MCF 10A (cell line): Measurements from ENCODE around the gene LDLRAD4. TPM values are rescaled to one million over a fixed set of nuclear protein-coding genes. Genes with fewer than 3 reads are reported as not detected.

Source experiments
- BruUV-seq: library from RNA; stranded (reverse); fragments of 400-500 nt; replicated peaks from 2 replicates; lab custom pipeline; 2021; lab: Mats Ljungman, UMichigan
- CTCF ChIA-PET: fragments of 300-600 bp; sonication (Branson Sonifier 250); formaldehyde crosslinking; extraction: SDS; loops from one replicate; lab custom pipeline; 2021; ENCODE audit warnings: antibody characterized with exemption, inconsistent platforms; lab: Yijun Ruan, JAX
- POLR2A ChIA-PET: fragments of 300-600, 350-650 bp; sonication (Branson Sonifier 250); formaldehyde crosslinking; extraction: SDS; loops from one replicate; lab custom pipeline; 2020; ENCODE audit warnings: antibody characterized with exemption, inconsistent platforms; lab: Yijun Ruan, JAX
- DNase-seq: peaks from one replicate; pipeline ENCODE4 v3.0.0-alpha.2; 2018; ENCODE audit not compliant: unreplicated experiment
- H3K27ac Mint-ChIP-seq: one replicate; pipeline ENCODE4 v1.8.0; 2022; ENCODE audit warnings: mild to moderate bottlenecking, low read depth, mixed read lengths; ENCODE audit not compliant: unreplicated experiment
- H3K27me3 Mint-ChIP-seq: one replicate; pipeline ENCODE4 v1.8.0; 2022; ENCODE audit warnings: mixed read lengths; ENCODE audit not compliant: insufficient read depth, unreplicated experiment
- H3K36me3 Mint-ChIP-seq: one replicate; pipeline ENCODE4 v1.8.0; 2022; ENCODE audit warnings: mild to moderate bottlenecking, moderate library complexity, mixed read lengths; ENCODE audit not compliant: insufficient read depth, unreplicated experiment
- H3K4me1 Mint-ChIP-seq: one replicate; pipeline ENCODE4 v1.8.0; 2022; ENCODE audit warnings: mixed read lengths; ENCODE audit not compliant: insufficient read depth, unreplicated experiment
- H3K4me3 Mint-ChIP-seq: one replicate; pipeline ENCODE4 v1.8.0; 2022; ENCODE audit warnings: mild to moderate bottlenecking, moderate library complexity, mixed read lengths; ENCODE audit not compliant: unreplicated experiment
- H3K9me3 Mint-ChIP-seq: one replicate; pipeline ENCODE4 v1.8.0; 2022; ENCODE audit warnings: mixed read lengths; ENCODE audit not compliant: unreplicated experiment
- intact Hi-C: fragments of 100-400 bp; cut with micrococcal nuclease; formaldehyde crosslinking; loops from 2 replicates; pipeline ENCODE4 v1.14.1; 2022
- total RNA-seq: library from RNA; stranded (reverse); gene quantifications from 2 replicates; pipeline ENCODE4 v1.2.3, GENCODE V29; 2022
- TF ChIP-seq, protein P1 (sequence below): fragments of 200-600 bp; IDR thresholded peaks from one replicate; pipeline ENCODE4 v1.8.0; 2022; ENCODE audit warnings: antibody characterized with exemption, mild to moderate bottlenecking; ENCODE audit not compliant: unreplicated experiment

The LDLRAD4 gene
- total RNA-seq, 1 experiment from 2014 or later, result not detected

DNA sequence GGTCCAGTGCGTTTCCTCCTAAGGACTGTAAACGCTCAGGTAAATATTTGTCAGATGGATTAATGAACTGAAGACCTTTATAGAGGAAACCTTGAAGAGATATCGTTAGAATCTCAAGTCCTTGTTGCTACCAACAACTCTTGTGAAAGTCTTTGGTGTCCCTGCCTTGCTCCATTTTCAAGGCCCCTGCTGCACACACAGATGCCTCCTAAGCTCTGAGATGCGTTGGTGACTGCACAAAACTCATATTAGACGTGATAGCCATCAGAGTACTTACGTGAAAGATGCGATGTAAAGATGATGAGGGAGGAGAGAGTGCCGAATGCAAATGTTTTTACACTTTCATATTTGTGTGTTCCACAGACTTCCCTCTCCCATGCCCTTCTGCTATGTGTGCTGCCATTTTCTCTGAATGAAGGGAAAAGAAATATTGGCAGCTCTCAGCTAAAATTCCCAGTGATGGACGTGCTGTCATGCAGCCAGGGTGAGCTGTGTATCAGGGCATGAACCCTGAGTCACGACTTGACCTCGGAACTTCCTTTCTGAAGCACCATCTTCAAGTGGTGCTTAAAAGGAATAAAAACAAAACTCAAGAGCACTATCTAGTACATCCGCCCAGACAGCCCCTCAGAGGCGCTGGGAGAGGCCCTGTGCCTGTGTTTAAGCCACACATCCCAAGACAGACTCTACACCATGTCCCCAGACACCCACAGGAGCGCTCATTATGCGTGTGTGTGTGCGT lies 390.4 kb downstream of the LDLRAD4 start:
- no peaks in the 10 kb centered on the region for H3K36me3 Mint-ChIP-seq

DNA sequence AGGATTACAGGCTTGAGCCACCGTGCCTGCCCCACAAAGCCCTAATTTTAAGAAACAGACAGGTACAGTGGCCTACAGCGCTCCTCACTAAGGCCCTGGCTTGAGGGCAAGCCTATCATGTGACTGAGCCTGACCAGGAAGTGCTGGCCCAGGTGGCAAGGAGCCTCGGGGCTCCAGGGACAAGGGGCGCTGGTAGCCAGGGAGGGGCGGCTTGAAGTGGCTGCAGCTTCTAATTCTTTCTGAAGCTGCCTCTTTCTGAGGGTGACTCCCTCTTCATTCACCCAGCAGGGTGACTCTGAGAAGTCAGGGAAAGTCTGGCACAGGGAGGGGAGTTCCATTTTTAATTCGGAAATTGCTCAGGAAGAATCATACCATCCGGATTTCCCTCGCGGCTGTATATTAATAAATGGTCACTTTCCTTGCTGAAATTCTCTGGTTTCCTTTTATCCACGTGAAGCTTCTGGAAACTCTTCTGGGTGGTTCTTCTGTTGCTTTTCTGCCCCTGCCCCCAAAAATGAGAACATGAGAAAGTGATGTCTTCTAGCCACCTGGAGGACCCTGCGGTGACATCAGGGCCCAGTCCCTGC lies 392.1 kb downstream of the LDLRAD4 start:
- DNase-seq, result no peak
- TF ChIP-seq, protein P1, sequence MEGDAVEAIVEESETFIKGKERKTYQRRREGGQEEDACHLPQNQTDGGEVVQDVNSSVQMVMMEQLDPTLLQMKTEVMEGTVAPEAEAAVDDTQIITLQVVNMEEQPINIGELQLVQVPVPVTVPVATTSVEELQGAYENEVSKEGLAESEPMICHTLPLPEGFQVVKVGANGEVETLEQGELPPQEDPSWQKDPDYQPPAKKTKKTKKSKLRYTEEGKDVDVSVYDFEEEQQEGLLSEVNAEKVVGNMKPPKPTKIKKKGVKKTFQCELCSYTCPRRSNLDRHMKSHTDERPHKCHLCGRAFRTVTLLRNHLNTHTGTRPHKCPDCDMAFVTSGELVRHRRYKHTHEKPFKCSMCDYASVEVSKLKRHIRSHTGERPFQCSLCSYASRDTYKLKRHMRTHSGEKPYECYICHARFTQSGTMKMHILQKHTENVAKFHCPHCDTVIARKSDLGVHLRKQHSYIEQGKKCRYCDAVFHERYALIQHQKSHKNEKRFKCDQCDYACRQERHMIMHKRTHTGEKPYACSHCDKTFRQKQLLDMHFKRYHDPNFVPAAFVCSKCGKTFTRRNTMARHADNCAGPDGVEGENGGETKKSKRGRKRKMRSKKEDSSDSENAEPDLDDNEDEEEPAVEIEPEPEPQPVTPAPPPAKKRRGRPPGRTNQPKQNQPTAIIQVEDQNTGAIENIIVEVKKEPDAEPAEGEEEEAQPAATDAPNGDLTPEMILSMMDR, result no peak
- Mint-ChIP-seq H3K4me1 (peaks cover 6% of the 10 kb centered on the region), H3K27me3 (peaks cover 42% of the 10 kb centered on the region), H3K9me3 (no peaks in the 10 kb centered on the region), H3K36me3 (no peaks in the 10 kb centered on the region), H3K4me3 (peak overlapping the region; percentile 30), H3K27ac (peak overlapping the region; percentile 39)
- intact Hi-C loops, result loop anchor here (10.0 kb wide), 1 partner anchor 396 kb away; the partner anchor contains the start of gene LDLRAD4
- BruUV-seq, result no TSS peak
- ChIA-PET CTCF (no interaction called here), POLR2A (no interaction called here)

More for the DNA sequence above, 390.4 kb downstream of the LDLRAD4 start:
- H3K27ac Mint-ChIP-seq, result no peak overlapping the region
- DNase-seq, result no peak
- peaks cover 28% of the 10 kb centered on the region for H3K27me3 Mint-ChIP-seq
- H3K9me3 Mint-ChIP-seq, result no peaks in the 10 kb centered on the region
- CTCF ChIA-PET, result interaction anchor here (0.6 to 0.7 kb wide), 2 partner anchors 46 to 310 kb away, joined by 3 read pairs; no protein-coding TSS in a partner anchor
- peaks cover 6% of the 10 kb centered on the region for H3K4me1 Mint-ChIP-seq
- H3K4me3 Mint-ChIP-seq, result no peak overlapping the region
- BruUV-seq, result no TSS peak
- intact Hi-C loops, result no loop called here
- TF ChIP-seq, protein P1, result no peak
- POLR2A ChIA-PET, result no interaction called here

DNA sequence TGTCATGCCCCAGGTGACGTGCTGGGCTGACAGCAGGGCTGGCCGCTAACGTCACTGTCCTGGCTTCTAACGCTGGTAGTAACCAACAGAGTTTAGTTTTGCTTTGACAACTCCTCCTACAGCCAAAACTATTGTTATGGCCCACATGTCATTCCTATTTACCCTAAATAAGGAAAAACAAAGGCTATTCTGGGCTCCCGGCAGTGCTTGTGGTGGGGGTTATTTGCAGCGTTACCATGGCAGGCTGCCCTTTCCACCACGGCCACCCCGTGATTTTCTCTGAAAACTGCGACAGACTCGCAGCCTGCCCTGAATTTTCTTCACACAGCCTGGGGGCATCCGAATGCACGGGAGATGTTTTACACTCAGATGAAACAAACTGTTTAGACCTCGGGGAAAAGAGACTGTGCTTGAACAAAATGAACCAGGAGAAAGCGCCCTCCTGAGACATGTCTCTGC lies 392.6 kb downstream of the LDLRAD4 start:
- BruUV-seq, result no TSS peak
- ChIA-PET CTCF (no interaction called here), POLR2A (no interaction called here)
- Mint-ChIP-seq H3K4me3 (peak overlapping the region; percentile 30), H3K9me3 (no peaks in the 10 kb centered on the region), H3K27ac (peak overlapping the region; percentile 39), H3K36me3 (no peaks in the 10 kb centered on the region), H3K4me1 (peaks cover 6% of the 10 kb centered on the region), H3K27me3 (peaks cover 42% of the 10 kb centered on the region)
- intact Hi-C loops, result loop anchor here (10.0 kb wide), 1 partner anchor 396 kb away; the partner anchor contains the start of gene LDLRAD4
- TF ChIP-seq, protein P1, result no peak
- DNase-seq, result no peak

DNA sequence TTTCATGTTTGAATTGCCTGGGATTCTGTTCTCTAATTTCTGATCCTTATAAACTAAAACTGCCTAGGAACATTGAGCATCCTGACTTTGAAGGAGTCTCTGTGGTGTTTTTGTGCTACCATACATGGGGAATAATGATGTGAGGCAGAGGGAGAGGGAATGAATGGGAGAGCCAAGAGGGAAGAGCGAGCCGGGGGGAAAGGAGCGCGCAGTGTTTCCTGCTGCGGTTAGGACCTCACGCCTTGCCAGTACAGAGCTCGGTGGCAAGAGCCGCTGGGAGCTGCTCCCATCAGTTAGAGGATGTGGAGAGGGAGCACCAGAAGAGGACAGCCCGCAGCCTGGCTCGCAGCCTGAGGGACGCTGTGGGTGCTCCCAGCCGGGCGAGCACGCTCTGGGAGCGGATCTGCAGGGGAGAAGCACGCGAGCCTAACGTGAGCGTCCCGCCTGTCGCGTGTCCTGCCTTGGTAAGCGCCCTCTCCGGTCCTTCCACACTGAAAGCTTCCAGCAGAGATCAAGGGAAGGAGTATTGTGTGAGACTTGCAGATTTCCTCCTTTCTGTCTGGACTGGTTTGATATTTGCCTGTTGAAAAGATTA lies 393.1 kb downstream of the LDLRAD4 start:
- POLR2A ChIA-PET, result no interaction called here
- no peaks in the 10 kb centered on the region for H3K36me3 Mint-ChIP-seq
- intact Hi-C loops, result loop anchor here (10.0 kb wide), 1 partner anchor 397 kb away; the partner anchor contains the start of gene LDLRAD4
- peaks cover 42% of the 10 kb centered on the region for H3K27me3 Mint-ChIP-seq
- TF ChIP-seq, protein P1, result no peak
- H3K27ac Mint-ChIP-seq, result no peak overlapping the region
- CTCF ChIA-PET, result no interaction called here
- no peak for DNase-seq
- no peaks in the 10 kb centered on the region for H3K9me3 Mint-ChIP-seq
- peak overlapping the region; percentile 30 for H3K4me3 Mint-ChIP-seq
- no TSS peak for BruUV-seq
- H3K4me1 Mint-ChIP-seq, result peaks cover 6% of the 10 kb centered on the region
